Hepatocyte (in vitro differentiated cells): Measurements from ENCODE around the gene DMGDH.

Experiments
- CTCF ChIP-seq: fragments of 200-600 bp; sonication (generic); IDR thresholded peaks from 2 replicates; pipeline ENCODE4 v1.5.1; 2016; ENCODE audit warnings: antibody characterized with exemption, mild to moderate bottlenecking; ENCODE audit not compliant: poor library complexity
- EZH2 ChIP-seq: fragments of 200-600 bp; sonication (generic); IDR thresholded peaks from 2 replicates; pipeline ENCODE4 v1.6.1; 2016; ENCODE audit warnings: antibody characterized with exemption, mild to moderate bottlenecking, borderline replicate concordance
- EZH2phosphoT487 ChIP-seq: fragments of 200-600 bp; sonication (generic); IDR thresholded peaks from one replicate; pipeline ENCODE4 v1.6.1; 2018; ENCODE audit warnings: antibody characterized with exemption, mild to moderate bottlenecking, low read depth, moderate library complexity; ENCODE audit not compliant: unreplicated experiment, severe bottlenecking

DNA sequence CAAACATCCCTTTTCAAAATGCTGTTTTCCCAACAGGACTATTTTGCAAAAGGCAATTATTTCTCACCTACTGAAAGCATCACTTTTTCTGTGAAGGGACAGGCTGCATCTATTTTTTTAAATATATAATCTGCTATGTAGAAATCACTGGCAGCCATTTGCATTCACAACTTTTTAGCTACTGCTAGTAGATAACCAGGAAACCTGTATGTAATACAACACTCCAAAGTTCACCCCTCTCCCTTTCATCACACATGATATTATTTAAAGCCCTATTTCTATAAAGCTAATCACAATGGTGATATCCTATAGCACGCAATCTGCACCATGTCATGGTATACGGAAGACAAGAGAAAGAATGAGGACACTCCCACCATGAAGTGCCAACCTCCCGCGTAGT is 9.8 kb downstream of the DMGDH start:
- no peak for TF ChIP-seq EZH2phosphoT487
- no peak for TF ChIP-seq CTCF
- TF ChIP-seq EZH2 = no peak
